Body of pancreas (tissue), 4 donors: Measurements from ENCODE around the gene CHIT1.

ENCODE experiments used
- POLR2A ChIP-seq, 3 donors: fragments of 450-650 bp; IDR thresholded peaks; one replicate each; pipeline ENCODE4 v1.6.1; 2016; ENCODE audit warnings: antibody characterized with exemption in 3 of 3, mild to moderate bottlenecking in 2 of 3
- TF ChIP-seq, protein P1 (sequence below), 7 experiments: fragments of 450-650 bp in 4 of 7; fragments of 200-600 bp in 3 of 7; sonication (generic) in 3 of 7; IDR thresholded peaks; one replicate each; pipeline ENCODE4 v1.5.1; 2016 to 2019; ENCODE audit warnings: antibody characterized with exemption in 7 of 7

GRCh38 chr1:203244776-203245175 is 15.3 kb upstream of the CHIT1 start:
- no peak for TF ChIP-seq POLR2A (IDR thresholded peaks at IDR 0.05)
- TF ChIP-seq, protein P1, sequence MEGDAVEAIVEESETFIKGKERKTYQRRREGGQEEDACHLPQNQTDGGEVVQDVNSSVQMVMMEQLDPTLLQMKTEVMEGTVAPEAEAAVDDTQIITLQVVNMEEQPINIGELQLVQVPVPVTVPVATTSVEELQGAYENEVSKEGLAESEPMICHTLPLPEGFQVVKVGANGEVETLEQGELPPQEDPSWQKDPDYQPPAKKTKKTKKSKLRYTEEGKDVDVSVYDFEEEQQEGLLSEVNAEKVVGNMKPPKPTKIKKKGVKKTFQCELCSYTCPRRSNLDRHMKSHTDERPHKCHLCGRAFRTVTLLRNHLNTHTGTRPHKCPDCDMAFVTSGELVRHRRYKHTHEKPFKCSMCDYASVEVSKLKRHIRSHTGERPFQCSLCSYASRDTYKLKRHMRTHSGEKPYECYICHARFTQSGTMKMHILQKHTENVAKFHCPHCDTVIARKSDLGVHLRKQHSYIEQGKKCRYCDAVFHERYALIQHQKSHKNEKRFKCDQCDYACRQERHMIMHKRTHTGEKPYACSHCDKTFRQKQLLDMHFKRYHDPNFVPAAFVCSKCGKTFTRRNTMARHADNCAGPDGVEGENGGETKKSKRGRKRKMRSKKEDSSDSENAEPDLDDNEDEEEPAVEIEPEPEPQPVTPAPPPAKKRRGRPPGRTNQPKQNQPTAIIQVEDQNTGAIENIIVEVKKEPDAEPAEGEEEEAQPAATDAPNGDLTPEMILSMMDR (IDR thresholded peaks at IDR 0.05), result no peak
